Measurements from ENCODE around the gene EFCAB6.

DNA sequence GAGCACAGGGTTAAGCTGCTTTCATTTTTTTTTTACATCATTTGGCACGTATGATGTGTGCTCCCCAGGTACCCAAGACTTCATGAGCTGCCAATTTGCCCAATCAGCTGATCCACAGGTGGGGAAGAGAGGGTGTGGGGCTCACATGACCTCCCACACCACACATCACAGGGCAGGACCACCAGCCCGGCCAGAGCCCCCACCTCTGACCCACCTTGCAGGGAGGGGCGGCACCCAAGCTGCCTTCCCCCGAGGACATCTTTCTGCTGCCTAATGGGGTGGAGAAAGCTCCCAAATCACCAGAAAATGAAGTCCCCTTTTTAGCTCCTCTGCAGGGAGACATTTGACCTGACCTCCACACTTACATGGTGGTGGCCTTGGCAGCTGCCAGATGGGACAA lies 280.5 kb downstream of the EFCAB6 start:
- TF ChIP-seq CTCF (conservative IDR thresholded peaks at IDR 0.05) (no peak), EZH2 (IDR thresholded peaks at IDR 0.05; ENCODE audit: low read depth) (no peak)

Data from PC-9 (cell line).